Measurements from ENCODE around the gene NTNG1.

Gene NTNG1

GRCh38 chr1:107202007-107202406 is 61.2 kb downstream of the NTNG1 start:
- Mint-ChIP-seq H3K27me3 (ENCODE audit: low read depth, poor library complexity) (peaks cover 6% of the 10 kb centered on the region), H3K4me1 (no peaks in the 10 kb centered on the region), H3K9me3 (peaks cover 4% of the 10 kb centered on the region), H3K4me3 (no peak overlapping the region), H3K27ac (no peak overlapping the region), H3K36me3 (ENCODE audit: low read depth) (no peaks in the 10 kb centered on the region)
- no peak for TF ChIP-seq CTCF (IDR thresholded peaks at IDR 0.05)
- no peak for DNase-seq

GRCh38 chr1:107213225-107213624 is 72.4 kb downstream of the NTNG1 start:
- H3K27me3 Mint-ChIP-seq (ENCODE audit: low read depth, poor library complexity): peaks cover 10% of the 10 kb centered on the region
- no peak for TF ChIP-seq CTCF (IDR thresholded peaks at IDR 0.05)
- H3K4me3 Mint-ChIP-seq: no peak overlapping the region
- no peaks in the 10 kb centered on the region for H3K36me3 Mint-ChIP-seq (ENCODE audit: low read depth)
- H3K9me3 Mint-ChIP-seq: peaks cover 33% of the 10 kb centered on the region
- no peak for DNase-seq
- no peak overlapping the region for H3K27ac Mint-ChIP-seq
- no peaks in the 10 kb centered on the region for H3K4me1 Mint-ChIP-seq

GRCh38 chr1:107220036-107220435 is 79.2 kb downstream of the NTNG1 start:
- H3K36me3 Mint-ChIP-seq (ENCODE audit: low read depth): no peaks in the 10 kb centered on the region
- H3K4me3 Mint-ChIP-seq: no peak overlapping the region
- no peak overlapping the region for H3K27ac Mint-ChIP-seq
- H3K9me3 Mint-ChIP-seq: peaks cover 30% of the 10 kb centered on the region
- H3K27me3 Mint-ChIP-seq (ENCODE audit: low read depth, poor library complexity): peaks cover 2% of the 10 kb centered on the region
- no peak for TF ChIP-seq CTCF (IDR thresholded peaks at IDR 0.05)
- no peak for DNase-seq
- no peaks in the 10 kb centered on the region for H3K4me1 Mint-ChIP-seq

- H3K4me3 Mint-ChIP-seq: no peak overlapping the region
- H3K27ac Mint-ChIP-seq: no peak overlapping the region
- no peak for TF ChIP-seq CTCF (IDR thresholded peaks at IDR 0.05)
- H3K36me3 Mint-ChIP-seq (ENCODE audit: low read depth): no peaks in the 10 kb centered on the region
- H3K27me3 Mint-ChIP-seq (ENCODE audit: low read depth, poor library complexity): no peaks in the 10 kb centered on the region
- no peaks in the 10 kb centered on the region for H3K9me3 Mint-ChIP-seq
- H3K4me1 Mint-ChIP-seq: no peaks in the 10 kb centered on the region
- no peak for DNase-seq
These were observed 84.9 kb downstream of the NTNG1 start for GRCh38 chr1:107225706-107226105.

GRCh38 chr1:107228704-107229371 is 88.0 kb downstream of the NTNG1 start:
- TF ChIP-seq CTCF (IDR thresholded peaks at IDR 0.05): no peak
- H3K36me3 Mint-ChIP-seq (ENCODE audit: low read depth): no peaks in the 10 kb centered on the region
- no peak overlapping the region for H3K27ac Mint-ChIP-seq
- DNase-seq: no peak
- no peaks in the 10 kb centered on the region for H3K27me3 Mint-ChIP-seq (ENCODE audit: low read depth, poor library complexity)
- H3K4me1 Mint-ChIP-seq: no peaks in the 10 kb centered on the region
- no peaks in the 10 kb centered on the region for H3K9me3 Mint-ChIP-seq
- H3K4me3 Mint-ChIP-seq: no peak overlapping the region

- no peak for TF ChIP-seq CTCF (IDR thresholded peaks at IDR 0.05)
- H3K36me3 Mint-ChIP-seq (ENCODE audit: low read depth): no peaks in the 10 kb centered on the region
- no peak overlapping the region for H3K4me3 Mint-ChIP-seq
- no peaks in the 10 kb centered on the region for H3K9me3 Mint-ChIP-seq
- no peaks in the 10 kb centered on the region for H3K4me1 Mint-ChIP-seq
- no peak for DNase-seq
- no peaks in the 10 kb centered on the region for H3K27me3 Mint-ChIP-seq (ENCODE audit: low read depth, poor library complexity)
- no peak overlapping the region for H3K27ac Mint-ChIP-seq
These were observed 88.9 kb downstream of the NTNG1 start for GRCh38 chr1:107229711-107230110.

Data from nephron progenitor cell (in vitro differentiated cells).